Endothelial cell of umbilical vein (primary cell): Measurements from ENCODE around the gene KHNYN.

Source experiments
- POLR2A ChIP-seq: IDR thresholded peaks from 2 replicates; pipeline ENCODE4 v1.6.1; 2012; ENCODE audit warnings: low read depth, mild to moderate bottlenecking, control low read depth, low read length
- POLR2AphosphoS5 ChIP-seq: IDR thresholded peaks from 2 replicates; pipeline ENCODE4 v1.6.1; 2012; ENCODE audit warnings: low read depth, mild to moderate bottlenecking, control low read depth, low read length, moderate library complexity; ENCODE audit not compliant: insufficient read depth
- TF ChIP-seq, protein P1 (sequence below), 2 donors: IDR thresholded peaks; 1 replicate in 1 of 2; 2 replicates in 1 of 2; pipeline ENCODE4 v1.5.1; 2011; ENCODE audit warnings: low read length in 2 of 2, mild to moderate bottlenecking in 2 of 2, moderate library complexity in 2 of 2, control low read depth in 1 of 2, inconsistent platforms in 1 of 2, low read depth in 1 of 2; ENCODE audit not compliant: insufficient read depth in 1 of 2; ENCODE audit errors: extremely low read depth in 1 of 2

DNA sequence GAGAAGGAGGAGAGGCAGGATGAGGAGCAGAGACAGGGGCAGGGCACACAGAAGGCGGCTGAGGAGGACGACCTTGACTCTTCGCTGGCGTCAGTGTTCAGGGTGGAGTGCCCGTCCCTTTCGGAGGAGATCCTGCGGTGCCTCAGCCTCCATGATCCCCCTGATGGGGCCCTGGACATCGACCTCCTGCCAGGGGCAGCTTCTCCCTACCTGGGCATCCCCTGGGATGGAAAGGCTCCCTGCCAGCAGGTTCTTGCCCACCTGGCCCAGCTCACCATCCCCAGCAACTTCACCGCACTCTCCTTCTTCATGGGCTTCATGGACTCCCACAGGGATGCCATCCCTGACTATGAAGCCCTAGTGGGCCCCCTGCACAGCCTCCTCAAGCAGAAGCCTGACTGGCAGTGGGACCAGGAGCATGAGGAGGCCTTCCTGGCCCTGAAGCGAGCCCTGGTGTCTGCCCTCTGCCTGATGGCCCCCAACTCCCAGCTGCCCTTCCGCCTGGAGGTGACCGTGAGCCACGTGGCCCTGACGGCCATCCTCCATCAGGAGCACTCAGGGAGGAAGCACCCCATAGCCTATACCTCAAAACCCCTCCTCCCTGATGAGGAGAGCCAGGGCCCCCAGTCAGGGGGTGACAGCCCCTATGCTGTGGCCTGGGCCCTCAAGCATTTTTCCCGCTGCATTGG, 14.9 kb upstream of the KHNYN start:
- TF ChIP-seq, protein P1, sequence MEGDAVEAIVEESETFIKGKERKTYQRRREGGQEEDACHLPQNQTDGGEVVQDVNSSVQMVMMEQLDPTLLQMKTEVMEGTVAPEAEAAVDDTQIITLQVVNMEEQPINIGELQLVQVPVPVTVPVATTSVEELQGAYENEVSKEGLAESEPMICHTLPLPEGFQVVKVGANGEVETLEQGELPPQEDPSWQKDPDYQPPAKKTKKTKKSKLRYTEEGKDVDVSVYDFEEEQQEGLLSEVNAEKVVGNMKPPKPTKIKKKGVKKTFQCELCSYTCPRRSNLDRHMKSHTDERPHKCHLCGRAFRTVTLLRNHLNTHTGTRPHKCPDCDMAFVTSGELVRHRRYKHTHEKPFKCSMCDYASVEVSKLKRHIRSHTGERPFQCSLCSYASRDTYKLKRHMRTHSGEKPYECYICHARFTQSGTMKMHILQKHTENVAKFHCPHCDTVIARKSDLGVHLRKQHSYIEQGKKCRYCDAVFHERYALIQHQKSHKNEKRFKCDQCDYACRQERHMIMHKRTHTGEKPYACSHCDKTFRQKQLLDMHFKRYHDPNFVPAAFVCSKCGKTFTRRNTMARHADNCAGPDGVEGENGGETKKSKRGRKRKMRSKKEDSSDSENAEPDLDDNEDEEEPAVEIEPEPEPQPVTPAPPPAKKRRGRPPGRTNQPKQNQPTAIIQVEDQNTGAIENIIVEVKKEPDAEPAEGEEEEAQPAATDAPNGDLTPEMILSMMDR (IDR thresholded peaks at IDR 0.05; ENCODE audit: extremely low read depth in 1 of 2, insufficient read depth in 1 of 2, low read depth in 1 of 2, low read length in 2 of 2): no peak
- TF ChIP-seq POLR2AphosphoS5: no peak
- TF ChIP-seq POLR2A: no peak
